ENCODE results near the gene AFDN. TPM values are rescaled to one million over a fixed set of nuclear protein-coding genes. Genes with fewer than 3 reads are reported as not detected.

Gene AFDN
- total RNA-seq, 1 donor from 2014 or later: 109 TPM

DNA sequence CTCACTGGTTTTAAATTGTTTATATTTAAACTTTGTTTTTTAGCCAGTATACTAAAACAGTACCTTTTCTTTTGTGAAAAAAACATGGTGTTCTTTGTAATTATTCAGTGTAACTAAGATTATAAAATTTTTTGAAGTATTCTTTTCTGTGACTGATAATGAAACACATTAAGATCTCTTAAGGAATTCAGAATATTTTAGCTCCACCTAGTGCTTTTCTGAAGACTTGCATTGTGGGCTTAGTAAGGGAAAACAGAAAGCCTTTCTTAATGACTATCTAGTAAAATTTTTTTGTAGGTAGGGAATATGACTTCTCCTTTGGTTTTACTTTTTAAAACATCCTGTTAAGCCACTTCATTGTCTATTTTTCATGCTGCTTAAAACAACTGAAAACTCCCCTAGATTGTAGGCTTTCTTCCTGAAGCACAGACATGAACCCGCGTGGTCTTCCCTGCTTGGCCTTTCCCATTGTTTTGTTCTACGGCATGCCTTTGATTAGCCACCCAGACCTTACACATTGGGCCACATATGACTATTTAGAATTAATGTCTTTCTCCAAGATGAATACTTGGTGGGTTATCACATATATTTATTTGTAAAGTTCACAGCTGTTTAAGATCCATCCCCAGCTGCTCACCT, 72.1 kb downstream of the AFDN start:
- peak; percentile 15 for DNase-seq (ENCODE audit: low read depth)
- H3K4me3 ChIP-seq (ENCODE audit: low read depth, low read length): no peak overlapping the region
- TF ChIP-seq, protein P1, sequence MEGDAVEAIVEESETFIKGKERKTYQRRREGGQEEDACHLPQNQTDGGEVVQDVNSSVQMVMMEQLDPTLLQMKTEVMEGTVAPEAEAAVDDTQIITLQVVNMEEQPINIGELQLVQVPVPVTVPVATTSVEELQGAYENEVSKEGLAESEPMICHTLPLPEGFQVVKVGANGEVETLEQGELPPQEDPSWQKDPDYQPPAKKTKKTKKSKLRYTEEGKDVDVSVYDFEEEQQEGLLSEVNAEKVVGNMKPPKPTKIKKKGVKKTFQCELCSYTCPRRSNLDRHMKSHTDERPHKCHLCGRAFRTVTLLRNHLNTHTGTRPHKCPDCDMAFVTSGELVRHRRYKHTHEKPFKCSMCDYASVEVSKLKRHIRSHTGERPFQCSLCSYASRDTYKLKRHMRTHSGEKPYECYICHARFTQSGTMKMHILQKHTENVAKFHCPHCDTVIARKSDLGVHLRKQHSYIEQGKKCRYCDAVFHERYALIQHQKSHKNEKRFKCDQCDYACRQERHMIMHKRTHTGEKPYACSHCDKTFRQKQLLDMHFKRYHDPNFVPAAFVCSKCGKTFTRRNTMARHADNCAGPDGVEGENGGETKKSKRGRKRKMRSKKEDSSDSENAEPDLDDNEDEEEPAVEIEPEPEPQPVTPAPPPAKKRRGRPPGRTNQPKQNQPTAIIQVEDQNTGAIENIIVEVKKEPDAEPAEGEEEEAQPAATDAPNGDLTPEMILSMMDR (conservative IDR thresholded peaks at IDR 0.05; ENCODE audit: low read depth, low read length): peak; percentile 74

DNA sequence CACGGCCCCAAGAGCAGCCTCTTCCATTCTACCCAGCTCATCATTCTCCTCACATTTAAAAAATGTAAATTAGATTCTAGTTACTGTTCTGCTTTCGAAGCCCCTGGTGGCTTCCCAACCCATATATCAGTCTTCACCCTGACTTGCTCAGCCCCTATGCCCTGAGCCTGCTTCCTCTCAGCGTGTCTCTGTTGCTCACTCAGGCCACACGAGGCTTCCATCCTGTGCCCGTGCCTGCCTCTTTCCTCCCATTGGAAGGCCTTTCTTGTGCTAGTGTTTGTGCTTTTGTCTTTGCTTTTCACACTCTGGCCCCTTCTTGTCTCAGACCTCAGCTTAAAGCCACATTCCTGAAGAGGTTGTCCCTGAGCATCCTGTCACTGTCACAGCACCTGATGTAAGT, 78.1 kb downstream of the AFDN start:
- no peak overlapping the region for H3K4me3 ChIP-seq (ENCODE audit: low read depth, low read length)
- TF ChIP-seq, protein P1 (conservative IDR thresholded peaks at IDR 0.05; ENCODE audit: low read depth, low read length): no peak
- no peak for DNase-seq (ENCODE audit: low read depth)

- TF ChIP-seq, protein P1 (conservative IDR thresholded peaks at IDR 0.05; ENCODE audit: low read depth, low read length): peak; percentile 5
- peak; percentile 20 for DNase-seq (ENCODE audit: low read depth)
- H3K4me3 ChIP-seq (ENCODE audit: low read depth, low read length): no peak overlapping the region
Observed at GRCh38 chr6:167906899-167907298, 80.2 kb downstream of the AFDN start.

DNA sequence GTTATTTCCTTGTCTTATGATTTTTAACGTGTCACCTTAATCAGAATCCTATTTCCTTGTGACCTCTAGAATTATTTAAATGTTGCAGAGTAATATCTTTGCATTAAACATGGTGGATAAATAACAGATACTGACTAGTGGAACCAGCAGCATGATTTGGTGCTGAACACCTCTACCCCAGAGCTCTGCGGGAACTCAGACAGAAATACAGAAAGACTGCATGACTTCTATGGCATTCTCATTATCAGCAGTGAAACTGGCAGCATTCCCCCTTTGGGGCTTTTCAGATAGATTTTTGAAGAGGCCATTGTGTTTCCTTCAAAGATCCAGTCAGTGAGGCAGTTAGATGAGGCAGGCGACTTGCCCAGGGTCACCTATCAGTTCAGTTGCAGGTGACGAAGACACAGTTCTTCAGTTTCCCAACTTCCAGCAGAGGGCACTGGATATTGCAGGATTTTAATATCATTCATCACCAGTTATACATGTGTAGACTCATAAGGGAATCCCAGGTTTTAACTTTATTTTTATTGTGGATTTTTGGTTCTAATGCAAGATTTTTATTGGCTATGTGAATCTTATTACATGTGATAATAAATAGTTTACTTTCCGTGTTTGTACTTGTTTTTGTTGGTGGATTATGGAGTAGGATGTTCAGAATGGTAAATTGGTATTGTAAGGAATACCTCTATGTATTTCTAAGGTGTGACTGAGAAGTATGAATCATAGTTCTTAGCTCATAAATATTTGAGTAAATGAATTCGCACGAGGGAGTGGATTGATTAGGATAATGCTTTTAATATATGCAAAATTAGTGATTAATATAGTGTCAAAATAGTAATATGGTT, 81.3 kb downstream of the AFDN start:
- TF ChIP-seq, protein P1 (conservative IDR thresholded peaks at IDR 0.05; ENCODE audit: low read depth, low read length): peak; percentile 58
- DNase-seq (ENCODE audit: low read depth): no peak

DNA sequence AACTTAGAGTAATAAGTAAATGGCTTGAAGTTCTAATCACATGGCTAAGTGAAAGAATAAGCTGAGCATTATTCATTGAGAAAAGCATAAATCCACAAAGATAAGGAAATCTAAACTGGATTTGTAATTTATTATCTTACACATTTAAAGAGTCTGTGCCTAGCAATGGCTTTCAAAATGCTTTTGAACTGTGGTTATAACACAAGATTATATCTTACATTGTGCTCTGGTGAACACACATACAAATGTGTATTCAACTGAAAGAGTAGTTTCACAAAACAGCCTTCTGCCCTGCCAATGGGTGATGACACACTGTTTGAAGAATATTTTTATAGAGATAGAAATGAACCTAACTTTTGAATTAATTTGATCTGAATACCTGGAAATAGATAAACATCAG, 83.3 kb downstream of the AFDN start:
- TF ChIP-seq, protein P1 (conservative IDR thresholded peaks at IDR 0.05; ENCODE audit: low read depth, low read length): no peak

More for the DNA sequence above, 81.3 kb downstream of the AFDN start:
- no peak overlapping the region for H3K4me3 ChIP-seq (ENCODE audit: low read depth, low read length)

DNA sequence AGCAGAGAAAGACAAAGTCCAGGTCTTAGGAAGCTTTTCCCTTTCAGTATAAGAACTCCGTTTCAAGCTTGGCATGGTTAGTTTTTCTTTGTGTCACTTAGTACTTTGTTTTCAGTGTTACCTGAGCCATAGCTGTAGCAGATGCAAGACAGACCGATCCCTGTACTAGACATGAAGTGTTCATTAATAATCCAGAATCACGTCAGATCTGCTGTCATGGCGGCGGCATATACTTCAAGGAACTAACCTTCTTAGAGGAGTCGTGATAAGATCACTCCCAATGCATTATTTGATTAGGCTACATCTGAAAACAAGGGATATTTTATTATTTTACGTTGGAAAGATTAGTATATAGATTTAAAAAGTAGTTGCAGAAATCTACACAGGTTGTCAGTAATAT, 83.9 kb downstream of the AFDN start:
- no peak for DNase-seq (ENCODE audit: low read depth)
- TF ChIP-seq, protein P1 (conservative IDR thresholded peaks at IDR 0.05; ENCODE audit: low read depth, low read length): no peak
- no peak overlapping the region for H3K4me3 ChIP-seq (ENCODE audit: low read depth, low read length)

More for the DNA sequence above, 83.3 kb downstream of the AFDN start:
- H3K4me3 ChIP-seq (ENCODE audit: low read depth, low read length): no peak overlapping the region
- DNase-seq (ENCODE audit: low read depth): no peak
